Fibroblast of skin of back (primary cell): ENCODE results near the gene COL8A2. TPM values are rescaled to one million over a fixed set of nuclear protein-coding genes. Genes with fewer than 3 reads are reported as not detected.
"Not testable (repeated sequence)": the region's sequence is repeated elsewhere in the genome, so short reads cannot be mapped to it uniquely, and the experiment has no call there.

Source experiments
- DNase-seq: peaks from one replicate; pipeline ENCODE4 v3.0.0-alpha.2; 2013
- polyA plus RNA-seq, 2 experiments: library from polyadenylated mRNA; unstranded; fragments of 120-200 nt; gene quantifications; one replicate each; pipeline ENCODE4 v1.2.1, GENCODE V29; 2013; ENCODE audit not compliant: insufficient read length in 2 of 2

COL8A2 gene
- 2.2 TPM for polyA plus RNA-seq (2013, experiment 1 of 2; ENCODE audit: insufficient read length)
- polyA plus RNA-seq (2013, experiment 2 of 2; ENCODE audit: insufficient read length): 5.8 TPM

- DNase-seq: no peak
Measured at GRCh38 chr1:36125129-36125991, at the start of gene COL8A2. TSS of gene COL8A2 (minus strand) at chr1:36125222. CDS start at chr1:36100242, 24,980 bp downstream.

GRCh38 chr1:36174713-36175112, 49.7 kb upstream of the COL8A2 start:
- DNase-seq: no peak

DNA sequence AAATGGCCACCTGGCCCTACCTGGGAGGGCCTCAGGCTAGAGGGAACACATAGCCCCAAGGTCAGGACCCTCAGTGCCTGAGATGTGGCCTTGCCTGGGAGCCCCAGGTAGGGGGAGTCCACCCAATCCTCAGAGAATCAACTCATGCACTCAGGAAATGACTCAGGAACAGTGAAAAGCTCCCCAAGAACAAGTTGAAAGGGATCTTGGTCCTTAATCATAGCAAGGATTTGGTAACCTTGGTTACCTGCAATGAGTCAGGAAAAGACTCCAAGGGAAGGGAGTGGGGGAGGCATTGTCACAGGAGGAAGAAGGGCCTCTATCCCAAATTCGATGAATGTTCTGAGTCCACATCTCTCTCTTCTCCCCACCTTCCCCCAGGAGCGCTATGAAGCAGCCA, 48.0 kb upstream of the COL8A2 start:
- peak; percentile 66 for DNase-seq

- DNase-seq: no peak
Measured at GRCh38 chr1:36172017-36172747, 47.2 kb upstream of the COL8A2 start.

- no peak for DNase-seq
Measured at GRCh38 chr1:36170643-36171412, 45.8 kb upstream of the COL8A2 start.

DNA sequence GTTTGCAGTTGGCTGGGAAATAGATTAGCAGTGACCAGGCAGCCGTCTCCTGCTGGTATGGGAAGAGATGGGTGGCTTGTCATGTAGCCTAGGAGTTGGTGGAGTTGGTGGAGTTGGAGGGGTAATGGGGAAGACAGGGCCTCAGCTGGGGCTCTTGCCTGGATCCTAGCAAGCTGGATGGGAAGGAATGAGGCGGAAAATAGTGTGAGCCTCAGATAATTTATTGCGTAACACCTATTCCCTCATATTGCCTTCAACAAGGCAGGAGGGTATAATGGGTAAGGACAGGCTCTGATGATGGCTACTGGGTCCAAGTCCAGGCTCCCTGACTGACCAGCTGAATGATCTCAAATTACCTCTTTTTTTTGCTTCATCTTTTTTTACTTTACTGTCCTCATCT, 43.5 kb upstream of the COL8A2 start:
- DNase-seq: no peak

DNA sequence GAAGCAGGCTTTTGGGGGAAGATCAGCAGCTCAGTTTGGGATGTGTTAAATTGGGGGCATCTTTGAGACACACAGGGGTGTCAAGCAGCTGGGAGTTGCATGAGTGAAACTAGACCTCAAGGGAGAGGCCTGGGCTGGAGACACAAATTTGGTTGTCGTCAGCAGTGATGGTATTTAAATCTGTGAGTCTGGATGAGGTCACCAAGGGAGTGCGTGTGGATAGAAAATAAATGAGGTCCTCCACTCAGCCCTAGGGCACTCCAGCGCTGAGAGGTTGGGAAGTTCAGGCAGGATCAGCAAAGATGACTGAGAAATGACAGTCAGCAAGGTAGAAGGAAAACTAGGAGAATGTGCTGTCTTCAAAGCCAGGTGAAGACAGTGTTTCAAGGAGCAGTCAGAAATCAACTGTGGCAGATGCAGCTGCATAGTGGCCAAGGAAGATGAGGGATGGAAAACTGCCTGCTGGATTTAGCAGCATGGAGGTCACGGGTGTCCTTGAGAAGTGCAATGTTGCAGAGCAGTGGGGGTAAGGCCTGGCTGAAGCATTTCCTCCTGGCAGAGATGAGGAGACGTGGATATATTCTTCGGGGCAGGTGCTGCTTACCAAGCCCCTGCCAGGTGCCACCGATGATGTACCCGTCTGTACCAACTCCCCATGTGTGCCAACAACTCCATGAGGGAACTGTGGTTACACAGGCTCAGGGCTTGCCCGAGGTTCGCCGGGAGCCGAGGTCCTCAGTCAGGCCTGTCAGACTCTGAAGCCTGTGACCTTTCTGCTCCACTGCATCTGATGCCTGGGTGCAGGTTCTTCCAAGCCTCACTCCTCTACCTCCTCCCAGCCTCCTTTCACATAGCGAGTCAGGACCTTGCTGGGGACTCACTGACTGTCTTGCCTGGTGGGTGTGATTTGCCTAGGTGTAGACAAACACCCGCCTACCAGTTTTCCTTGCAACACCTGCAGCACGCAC, 42.2 kb upstream of the COL8A2 start:
- no peak for DNase-seq

DNA sequence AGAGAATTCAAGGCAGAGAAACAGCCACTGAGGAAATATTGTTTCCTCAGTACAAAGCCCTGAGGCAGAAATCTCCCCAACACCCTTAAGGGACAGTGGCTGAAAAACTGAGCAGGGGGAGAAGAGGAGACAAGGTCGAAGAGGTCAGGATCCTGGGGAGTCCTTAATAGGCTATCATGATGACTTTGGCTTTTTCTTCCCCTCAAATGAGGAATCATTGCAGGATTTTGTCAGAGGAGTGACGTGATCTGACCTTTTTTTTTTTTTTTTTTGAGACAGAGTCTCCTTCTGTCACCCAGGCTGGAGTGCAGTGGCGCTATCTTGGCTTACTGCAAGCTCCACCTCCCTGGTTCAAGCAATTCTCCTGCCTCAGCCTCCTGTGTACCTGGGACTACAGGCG, 41.1 kb upstream of the COL8A2 start:
- DNase-seq: no peak

DNA sequence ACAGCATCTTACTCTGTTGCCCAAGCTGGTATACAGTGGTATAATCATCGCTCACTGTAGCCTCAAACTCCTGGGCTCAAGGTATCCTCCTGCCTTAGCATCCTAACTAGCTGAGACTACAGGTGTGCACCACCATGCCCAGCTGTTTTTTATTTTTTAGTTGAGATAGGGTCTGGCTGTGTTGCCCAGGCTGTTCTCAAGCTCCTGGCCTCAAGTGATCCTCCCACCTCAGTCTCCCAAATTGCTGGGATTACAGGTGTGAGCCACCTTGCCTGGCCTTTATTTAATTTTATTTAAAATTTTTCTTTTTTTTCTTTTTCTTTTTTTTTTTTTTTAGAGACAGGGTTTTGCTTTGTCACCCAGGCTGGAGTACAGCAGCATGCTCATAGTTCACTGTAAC, 40.1 kb upstream of the COL8A2 start:
- DNase-seq: no peak

DNA sequence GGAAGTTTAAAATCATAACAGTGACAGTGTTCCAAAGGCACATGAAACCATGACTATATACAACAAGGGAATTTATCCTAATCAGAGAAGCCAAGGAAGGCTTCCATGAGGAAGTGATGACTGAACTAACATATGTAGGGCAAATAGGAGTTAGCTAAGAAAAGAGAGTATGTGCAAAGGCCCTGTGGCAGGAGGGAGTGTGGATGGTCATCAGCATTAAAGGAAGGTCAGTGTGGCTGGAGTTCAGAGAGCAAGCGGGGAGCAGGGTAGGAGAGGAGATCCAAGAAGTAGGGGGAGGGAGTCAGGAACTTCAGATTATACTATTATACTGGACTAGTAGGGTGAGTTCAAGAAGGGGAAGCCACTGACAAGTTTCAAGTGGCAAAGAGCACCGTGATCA, 39.3 kb upstream of the COL8A2 start:
- DNase-seq: no peak

GRCh38 chr1:36163426-36163825, 38.4 kb upstream of the COL8A2 start:
- DNase-seq: no peak

- no peak for DNase-seq
Measured at GRCh38 chr1:36162680-36163239, 37.7 kb upstream of the COL8A2 start.

DNA sequence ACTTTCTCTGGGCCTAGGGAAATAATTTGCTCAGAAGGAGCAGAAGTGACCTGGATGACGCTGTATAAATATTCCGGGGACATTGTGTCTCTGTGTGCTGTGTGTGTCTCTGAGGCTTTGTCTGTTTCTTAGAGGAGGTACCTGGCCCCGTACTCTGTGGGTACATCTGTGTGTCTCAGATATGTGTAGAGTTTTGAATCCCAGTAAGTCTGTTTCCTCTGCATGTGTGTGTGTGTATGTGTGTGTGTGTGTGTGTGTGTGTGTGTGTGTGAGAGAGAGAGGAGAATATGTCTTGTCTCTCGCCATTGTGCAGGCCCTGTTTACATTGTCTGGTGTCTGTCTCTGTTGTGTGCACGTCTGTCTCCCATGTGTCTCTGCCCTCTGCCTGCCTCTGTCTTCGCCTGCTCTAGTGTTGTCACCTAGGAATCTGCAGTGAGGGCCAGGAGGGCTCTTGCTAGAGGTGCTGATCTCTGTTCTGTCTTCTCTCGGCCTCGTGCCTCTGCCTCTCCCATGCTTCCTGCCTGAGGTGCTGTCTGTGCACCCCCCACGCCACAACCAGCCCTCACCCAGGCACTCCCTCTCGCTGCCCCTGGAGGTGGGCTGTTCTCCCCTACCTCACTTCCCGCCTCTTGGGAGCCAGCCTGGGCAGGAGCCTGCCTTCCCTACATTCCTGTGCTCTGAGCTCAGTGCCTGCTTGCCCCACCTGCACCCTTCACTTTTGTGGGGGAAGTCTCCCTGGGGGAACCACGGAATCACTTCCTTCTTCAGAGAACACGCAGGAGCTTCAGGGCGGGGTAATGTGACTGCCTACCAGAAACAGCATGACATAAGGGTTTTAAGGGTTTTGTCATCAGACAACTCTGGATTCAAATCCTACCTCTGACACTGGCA, 36.9 kb upstream of the COL8A2 start:
- no peak for DNase-seq

- peak; percentile 77 for DNase-seq
Measured at GRCh38 chr1:36160949-36161485, 36.0 kb upstream of the COL8A2 start.

DNA sequence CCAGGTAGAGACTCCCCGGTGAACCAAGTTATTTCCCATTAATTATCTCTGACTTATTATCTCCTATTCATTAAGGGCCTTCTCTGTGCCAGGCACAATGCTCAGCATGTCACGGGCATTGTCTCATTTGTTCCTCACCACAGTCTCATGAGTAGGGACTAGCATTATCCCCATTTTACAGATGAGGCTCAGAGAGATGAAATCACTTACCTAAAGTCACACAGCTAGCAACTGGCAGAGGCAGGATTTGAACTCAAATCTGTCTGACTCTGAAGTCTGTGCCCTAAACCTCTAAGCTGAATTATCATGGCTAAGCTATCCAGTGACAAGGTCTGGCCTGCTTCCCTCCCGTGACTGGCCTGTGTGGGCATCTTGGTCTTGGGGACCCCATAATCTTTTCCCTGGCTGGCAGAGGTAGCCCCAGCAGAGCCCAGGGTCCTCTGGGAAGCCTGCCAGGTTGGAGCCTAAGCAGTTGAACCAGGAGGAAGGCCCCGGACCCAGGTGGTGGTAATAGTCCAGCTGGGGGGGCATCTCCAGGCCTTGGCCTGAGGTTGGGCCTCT, 35.4 kb upstream of the COL8A2 start:
- DNase-seq: no peak

- DNase-seq: no peak
Measured at GRCh38 chr1:36159614-36160387, 34.8 kb upstream of the COL8A2 start.

GRCh38 chr1:36158827-36159252, 33.8 kb upstream of the COL8A2 start:
- DNase-seq: not testable (repeated sequence)

- DNase-seq: no peak
Measured at GRCh38 chr1:36157973-36158826, 33.2 kb upstream of the COL8A2 start.
